HG02763 (cell line): ENCODE results near the gene TXN.
"Not testable (repeated sequence)": the region's sequence is repeated elsewhere in the genome, so short reads cannot be mapped to it uniquely, and the experiment has no call there.

Experiments used
- ATAC-seq: cut with Tn5 transposase; IDR thresholded peaks from one replicate; pipeline ENCODE4 v1.9.1; 2021; ENCODE audit warnings: mild to moderate bottlenecking, moderate library complexity; ENCODE audit not compliant: unreplicated experiment

TXN gene

DNA sequence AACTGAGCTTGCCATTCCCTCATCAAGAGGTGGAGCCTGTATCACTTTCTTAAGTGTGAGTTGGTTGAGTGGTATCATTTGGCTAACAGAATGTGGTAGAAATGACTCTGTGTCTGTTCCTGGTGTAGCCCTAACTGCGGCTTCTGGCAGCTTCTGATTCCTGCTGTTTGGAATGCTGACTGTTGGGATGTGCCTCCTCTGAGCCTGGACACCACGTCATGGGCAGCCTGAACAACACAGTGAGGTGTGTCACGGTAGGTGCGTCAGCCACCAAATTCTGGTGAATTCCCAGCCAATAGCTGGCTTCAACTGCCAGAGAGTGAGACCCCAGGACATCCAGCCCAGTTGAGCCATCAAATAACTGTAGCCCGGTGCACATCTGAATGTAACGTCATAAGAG lies 42.2 kb downstream of the TXN start:
- no peak for ATAC-seq

DNA sequence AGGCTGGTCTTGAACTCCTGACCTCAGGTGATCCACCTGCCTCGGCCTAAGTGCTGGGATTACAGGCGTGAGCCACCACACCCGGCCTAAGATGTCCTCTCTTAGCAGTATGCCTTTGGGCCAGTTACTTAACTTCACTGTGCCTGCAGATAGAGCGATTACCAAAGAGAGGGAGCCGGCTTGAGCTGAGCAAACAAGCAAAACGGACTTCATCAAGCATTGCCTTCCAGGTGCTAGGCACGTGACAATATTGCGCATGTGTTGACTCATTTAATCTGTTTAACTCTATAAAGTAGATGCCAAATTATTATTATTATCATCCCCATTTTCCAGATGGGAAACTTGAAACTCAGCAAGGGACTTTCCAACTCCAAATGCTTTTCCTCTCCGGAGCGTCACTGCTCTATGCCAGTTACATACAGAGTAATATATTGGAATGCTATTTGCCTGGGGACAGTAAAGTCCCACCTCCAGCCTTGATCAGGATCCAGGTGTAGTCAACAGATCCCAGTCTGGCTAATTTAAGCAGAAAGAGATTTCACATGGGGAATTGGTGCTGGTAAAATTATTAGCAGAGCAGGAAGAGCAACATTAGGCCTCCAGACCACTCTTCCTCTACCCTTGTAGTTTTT lies 42.8 kb downstream of the TXN start:
- ATAC-seq, result no peak

DNA sequence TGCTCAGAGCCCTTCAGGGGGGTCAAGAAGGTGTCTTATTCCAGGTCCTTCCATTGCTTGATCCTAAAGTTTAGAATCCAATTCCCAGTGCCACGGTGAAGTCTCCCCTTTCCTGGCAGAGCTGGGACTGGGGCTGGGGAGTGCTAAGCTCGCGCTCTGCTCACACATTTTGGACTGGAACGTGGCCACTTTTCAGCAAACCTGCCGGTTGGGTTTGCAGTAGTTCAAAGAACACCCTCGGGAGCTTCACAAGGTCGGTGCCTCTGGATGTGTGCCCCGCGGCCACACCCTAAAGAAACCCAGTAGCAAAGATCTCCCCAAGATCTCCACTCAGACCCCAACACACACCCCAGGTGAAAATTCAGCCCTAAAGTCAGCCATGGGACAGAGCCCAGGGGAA lies 48.3 kb downstream of the TXN start, which contains the start of gene C9orf152:
C9orf152 (minus strand) TSS at position 129 of the 400 bp plus-strand sequence. CDS start 580 bp downstream, outside the sequence.
- ATAC-seq, result no peak

DNA sequence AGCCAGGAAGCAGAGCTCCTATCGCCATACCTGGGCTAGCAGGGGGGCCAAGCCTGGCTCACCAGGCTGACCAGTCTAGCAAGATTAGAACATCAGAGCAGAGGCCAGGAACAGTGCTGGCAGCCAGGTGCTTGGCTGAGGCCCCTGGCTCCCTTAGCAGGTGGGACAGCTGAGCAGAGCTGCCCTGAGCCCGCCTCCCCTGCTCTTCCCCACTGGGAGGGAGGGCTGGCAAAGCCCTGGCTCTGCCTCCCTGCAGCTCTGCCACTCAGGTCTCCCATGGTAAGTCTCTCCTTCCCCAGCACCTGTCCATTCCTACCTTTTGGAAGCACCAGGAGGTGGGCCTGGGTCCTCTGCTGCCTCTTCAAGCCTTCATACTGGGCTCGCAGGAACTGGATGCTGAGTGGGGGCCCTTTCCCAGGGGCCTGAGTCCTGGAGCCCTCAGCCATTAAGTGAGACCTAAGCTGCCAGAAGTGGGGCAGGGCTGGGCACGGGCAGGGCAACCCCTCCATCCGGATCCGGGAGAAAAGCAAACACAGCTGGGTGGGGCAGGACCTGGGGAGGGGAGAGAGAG lies 49.2 kb downstream of the TXN start:
- ATAC-seq, result no peak

DNA sequence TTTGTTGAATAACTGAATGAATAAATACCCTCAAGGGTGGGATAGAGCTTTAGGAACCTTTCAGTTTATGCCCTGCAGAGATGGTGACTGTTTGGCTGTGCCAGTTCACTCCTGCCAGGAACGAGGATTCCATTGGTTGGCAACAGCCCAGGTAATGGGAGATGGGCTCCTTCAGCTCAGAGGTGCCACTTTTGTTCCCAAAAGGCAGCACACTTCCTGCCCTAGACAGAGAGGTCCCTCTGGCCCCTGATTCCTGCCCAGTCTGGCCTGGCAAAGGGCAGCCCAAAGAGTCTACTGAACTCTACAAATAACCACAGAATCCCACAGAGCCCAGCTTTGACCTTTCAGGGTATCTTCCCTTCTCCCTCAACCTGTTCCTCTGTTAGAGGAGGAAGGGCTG lies 49.9 kb downstream of the TXN start:
- ATAC-seq, result no peak

DNA sequence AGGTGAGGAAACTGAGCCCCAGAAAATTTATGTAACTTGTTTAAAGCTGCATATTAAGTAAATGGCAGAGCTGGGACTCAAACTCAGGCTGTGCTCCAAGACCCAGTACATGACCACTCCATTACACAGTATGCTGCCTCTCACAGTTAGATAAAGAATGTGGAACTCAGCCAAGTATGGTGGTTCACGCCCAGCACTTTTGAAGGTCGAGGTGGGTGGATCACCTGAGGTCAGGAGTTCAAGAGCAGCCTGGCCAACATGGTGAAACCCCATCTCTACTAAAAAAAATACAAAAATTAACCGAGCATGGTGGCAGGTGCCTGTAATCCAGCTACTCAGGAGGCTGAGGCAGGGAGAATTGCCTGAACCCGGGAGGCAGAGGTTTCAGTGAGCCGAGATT lies 50.7 kb downstream of the TXN start:
- not testable (repeated sequence) for ATAC-seq

DNA sequence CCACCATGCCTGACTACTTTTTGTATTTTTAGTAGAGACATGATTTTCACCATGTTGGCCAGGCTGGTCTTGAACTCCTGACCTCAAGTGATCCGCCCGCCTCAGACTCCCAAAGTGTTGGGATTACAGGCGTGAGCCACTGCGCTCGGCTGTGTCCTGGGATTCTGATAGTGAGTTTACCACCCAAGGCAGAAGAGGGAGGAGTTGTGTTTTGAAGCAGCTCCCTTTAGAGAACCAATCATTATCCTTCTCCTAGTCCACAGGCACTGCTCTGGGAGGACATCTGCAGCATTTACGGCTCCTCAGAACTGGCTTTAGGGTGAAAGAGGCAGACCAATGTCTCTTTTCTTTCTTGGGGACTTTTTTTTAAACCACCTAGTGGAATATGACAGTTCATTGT lies 54.1 kb downstream of the TXN start:
- ATAC-seq, result no peak

DNA sequence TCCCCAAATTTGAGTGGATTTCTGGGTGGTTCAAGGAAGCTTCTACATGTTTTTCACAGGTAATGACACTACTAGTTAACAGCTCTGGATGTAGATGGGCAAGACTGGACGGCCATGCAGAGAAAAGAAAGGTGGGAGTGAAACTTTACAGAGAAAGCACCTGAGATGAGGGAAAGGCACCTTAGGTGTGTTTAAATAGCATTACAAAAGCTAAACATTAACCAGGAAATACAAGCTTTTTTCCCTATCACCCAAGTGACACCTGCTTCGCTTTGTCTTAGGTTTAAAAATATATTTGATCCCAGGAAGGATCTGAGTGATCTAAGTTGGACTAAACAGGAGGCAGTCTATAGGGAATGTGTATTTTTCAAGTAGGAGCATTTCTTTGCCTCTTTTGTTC lies 56.7 kb downstream of the TXN start:
- no peak for ATAC-seq

DNA sequence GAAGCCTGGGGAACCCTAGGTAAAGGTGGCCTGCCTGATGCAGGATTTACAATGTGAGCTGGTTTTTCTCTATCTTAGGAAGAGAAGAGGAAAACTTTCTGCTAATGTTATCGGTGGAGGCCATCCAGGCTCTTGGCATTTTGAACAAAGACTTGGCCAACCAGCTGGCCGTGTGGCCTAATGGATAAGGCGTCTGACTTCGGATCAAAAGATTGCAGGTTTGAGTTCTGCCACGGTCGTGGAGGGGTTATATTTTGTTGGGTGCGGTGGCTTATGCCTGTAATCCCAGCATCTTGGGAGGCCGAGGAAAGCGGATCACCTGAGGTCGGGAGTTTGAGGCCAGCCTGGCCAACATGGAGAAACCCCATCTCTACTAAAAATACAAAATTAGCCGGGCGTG lies 58.0 kb downstream of the TXN start:
- ATAC-seq, result no peak

DNA sequence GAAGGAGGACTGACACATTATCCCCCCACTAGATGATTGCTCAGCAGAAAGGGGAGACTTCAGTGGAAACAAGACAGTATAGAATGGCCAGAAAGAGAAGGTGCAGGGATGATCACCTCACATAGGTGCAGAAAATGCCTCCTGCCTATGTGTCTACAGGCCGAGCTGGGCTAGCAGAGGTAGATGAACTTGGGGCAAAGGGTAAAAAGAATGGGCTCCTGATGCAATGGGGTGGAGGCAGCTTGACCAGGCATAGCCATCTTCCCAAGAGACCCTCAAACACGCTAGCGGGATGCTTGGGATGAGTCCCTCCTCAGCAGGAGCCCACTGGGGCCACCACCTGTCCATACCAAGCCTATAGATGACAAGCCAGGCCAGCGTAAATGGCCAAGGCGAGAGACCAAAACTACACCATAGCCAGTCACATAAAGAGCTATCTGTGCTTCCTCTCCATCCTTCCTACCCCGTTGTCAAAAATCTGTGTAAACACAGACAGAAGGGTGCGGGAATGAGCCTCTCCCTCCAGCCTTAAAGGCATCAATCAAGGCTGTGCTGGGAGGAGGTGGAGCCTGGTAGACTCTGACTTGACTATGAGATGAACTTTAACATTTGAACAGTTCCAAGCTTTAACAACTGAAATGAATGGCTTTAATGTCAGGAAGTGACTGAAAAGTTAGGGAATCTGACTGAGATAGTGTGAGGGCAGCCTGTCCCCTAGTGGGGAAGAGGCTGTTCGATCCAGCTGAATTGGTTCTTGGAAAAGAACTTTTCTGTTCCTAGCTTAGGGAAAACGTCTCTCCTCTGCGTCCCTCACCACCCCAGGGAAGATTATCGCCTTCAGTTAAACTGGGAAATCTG lies 58.7 kb downstream of the TXN start:
- ATAC-seq, result no peak

DNA sequence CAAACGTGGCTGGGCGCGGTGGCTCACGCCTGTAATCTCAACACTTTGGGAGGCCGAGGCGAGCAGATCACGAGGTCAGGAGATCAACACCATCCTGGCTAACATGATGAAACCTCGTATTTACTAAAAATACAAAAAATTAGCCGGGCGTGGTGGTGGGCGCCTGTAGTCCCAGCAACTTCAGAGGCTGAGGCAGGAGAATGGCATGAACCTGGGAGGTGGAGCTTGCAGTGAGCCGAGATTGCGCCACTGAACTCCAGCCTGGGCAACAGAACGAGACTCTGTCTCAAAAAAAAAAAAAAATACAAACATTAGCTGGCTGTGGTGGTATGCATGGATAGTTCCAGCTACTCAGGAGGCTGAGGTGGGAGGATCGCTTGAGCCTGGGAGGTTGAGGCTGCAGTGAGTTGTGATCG lies 60.2 kb downstream of the TXN start:
- not testable (repeated sequence) for ATAC-seq
